HL-60 (cell line): ENCODE measurements around the gene OTX2.

ENCODE experiments used
- DNase-seq, 2 experiments: peaks; one replicate each; pipeline ENCODE4 v3.0.0-alpha.2; 2010 to 2020; ENCODE audit warnings: low read depth in 1 of 2, low spot score in 1 of 2
- H3K27ac ChIP-seq: fragments of 250-450 bp; sonication (Bioruptor Pico); replicated peaks from 2 replicates; pipeline ENCODE4 v1.5.1; 2020; ENCODE audit warnings: mild to moderate bottlenecking, moderate library complexity
- H3K27me3 ChIP-seq: fragments of 250-450 bp; sonication (Bioruptor Pico); 2 replicates; pipeline ENCODE4 v1.5.1; 2021; ENCODE audit warnings: mild to moderate bottlenecking, moderate library complexity; ENCODE audit not compliant: insufficient read depth, poor library complexity, severe bottlenecking
- H3K4me3 ChIP-seq: replicated peaks from 2 replicates; pipeline ENCODE4 v1.5.1; 2011; ENCODE audit warnings: mild to moderate bottlenecking, control low read depth, low read length; ENCODE audit not compliant: insufficient read depth
- GABPA ChIP-seq: IDR thresholded peaks from 2 replicates; pipeline ENCODE4 v1.6.1; 2012; ENCODE audit warnings: low read depth
- POLR2AphosphoS5 ChIP-seq: IDR thresholded peaks from 2 replicates; pipeline ENCODE4 v1.6.1; 2012; ENCODE audit warnings: low read depth
- REST ChIP-seq: IDR thresholded peaks from 2 replicates; pipeline ENCODE4 v1.6.1; 2012; ENCODE audit warnings: low read depth; ENCODE audit not compliant: insufficient replicate concordance
- SPI1 ChIP-seq: IDR thresholded peaks from 2 replicates; pipeline ENCODE4 v1.6.1; 2012; ENCODE audit warnings: low read depth, mild to moderate bottlenecking, borderline replicate concordance
- TF ChIP-seq, protein P1 (sequence below): IDR thresholded peaks from one replicate; pipeline ENCODE4 v1.5.1; 2011; ENCODE audit warnings: low read length, control low read depth, inconsistent platforms; ENCODE audit not compliant: insufficient read depth

The OTX2 gene

GRCh38 chr14:56817396-56817921 lies 7.2 kb upstream of the OTX2 start:
- no peak overlapping the region for H3K27ac ChIP-seq
- DNase-seq = no peak
- no peak overlapping the region for H3K4me3 ChIP-seq
- TF ChIP-seq POLR2AphosphoS5 (no peak), SPI1 (no peak), GABPA (no peak), REST (no peak)
- TF ChIP-seq, protein P1, sequence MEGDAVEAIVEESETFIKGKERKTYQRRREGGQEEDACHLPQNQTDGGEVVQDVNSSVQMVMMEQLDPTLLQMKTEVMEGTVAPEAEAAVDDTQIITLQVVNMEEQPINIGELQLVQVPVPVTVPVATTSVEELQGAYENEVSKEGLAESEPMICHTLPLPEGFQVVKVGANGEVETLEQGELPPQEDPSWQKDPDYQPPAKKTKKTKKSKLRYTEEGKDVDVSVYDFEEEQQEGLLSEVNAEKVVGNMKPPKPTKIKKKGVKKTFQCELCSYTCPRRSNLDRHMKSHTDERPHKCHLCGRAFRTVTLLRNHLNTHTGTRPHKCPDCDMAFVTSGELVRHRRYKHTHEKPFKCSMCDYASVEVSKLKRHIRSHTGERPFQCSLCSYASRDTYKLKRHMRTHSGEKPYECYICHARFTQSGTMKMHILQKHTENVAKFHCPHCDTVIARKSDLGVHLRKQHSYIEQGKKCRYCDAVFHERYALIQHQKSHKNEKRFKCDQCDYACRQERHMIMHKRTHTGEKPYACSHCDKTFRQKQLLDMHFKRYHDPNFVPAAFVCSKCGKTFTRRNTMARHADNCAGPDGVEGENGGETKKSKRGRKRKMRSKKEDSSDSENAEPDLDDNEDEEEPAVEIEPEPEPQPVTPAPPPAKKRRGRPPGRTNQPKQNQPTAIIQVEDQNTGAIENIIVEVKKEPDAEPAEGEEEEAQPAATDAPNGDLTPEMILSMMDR = no peak
- peaks cover 68% of the 10 kb centered on the region for H3K27me3 ChIP-seq

DNA sequence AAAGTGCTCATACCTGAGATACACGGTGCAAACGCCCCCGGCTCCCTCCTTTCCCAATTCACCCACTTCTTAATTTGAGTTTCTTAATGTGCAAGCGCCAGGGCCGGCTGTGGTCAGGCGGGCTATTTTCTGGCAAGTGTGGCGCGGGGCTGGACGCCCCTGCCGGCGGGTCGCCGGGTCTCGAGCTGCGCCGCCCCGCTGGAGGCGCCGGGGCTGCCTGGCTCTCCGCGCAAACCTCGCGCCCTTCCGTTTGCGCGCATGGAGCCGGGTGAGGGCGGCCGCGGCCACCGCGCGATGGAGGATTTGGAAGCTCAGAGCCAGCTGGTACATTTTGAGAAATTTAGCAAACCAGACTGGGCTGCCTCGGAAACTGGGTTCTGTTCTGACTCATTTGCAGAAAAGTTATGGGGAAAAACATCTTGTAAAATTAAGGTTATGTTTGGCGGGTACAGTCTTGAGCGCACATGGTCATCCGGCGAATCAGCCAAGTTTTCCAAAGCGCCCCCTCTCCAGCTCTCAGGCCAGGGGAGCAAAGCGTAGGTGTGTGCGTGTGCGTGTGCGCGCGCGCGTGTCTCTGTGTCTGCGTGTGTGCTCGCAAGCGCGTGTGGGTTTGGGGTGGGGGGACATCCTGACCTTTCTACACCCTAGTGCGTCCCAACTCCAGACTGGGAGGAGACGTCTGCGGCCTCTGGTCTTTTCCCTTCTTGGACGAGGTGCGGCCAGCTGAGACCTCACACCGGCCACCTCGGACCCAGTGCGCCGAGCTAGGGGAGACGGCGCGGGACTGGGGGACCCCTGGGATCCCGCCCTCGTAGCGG lies 6.5 kb upstream of the OTX2 start:
- no peak overlapping the region for H3K27ac ChIP-seq
- H3K4me3 ChIP-seq = no peak overlapping the region
- H3K27me3 ChIP-seq = peaks cover 68% of the 10 kb centered on the region
- no peak for TF ChIP-seq GABPA
- TF ChIP-seq, protein P1 = no peak
- TF ChIP-seq POLR2AphosphoS5 = no peak
- DNase-seq = no peak

GRCh38 chr14:56815745-56816144 lies 5.5 kb upstream of the OTX2 start:
- Histone ChIP-seq H3K4me3 (no peak overlapping the region), H3K27ac (no peak overlapping the region)

More at GRCh38 chr14:56815745-56816144, 5.5 kb upstream of the OTX2 start:
- TF ChIP-seq, protein P1 = no peak
- TF ChIP-seq REST (no peak), GABPA (no peak), SPI1 (no peak), POLR2AphosphoS5 (no peak)
- DNase-seq = no peak
- peaks cover 76% of the 10 kb centered on the region for H3K27me3 ChIP-seq
